Stimulated activated naive CD8-positive, alpha-beta T cell treated with anti-CD3 and anti-CD28 coated beads, Interleukin-15, amount 100 ng/mL, for 72 hours (primary cell): ENCODE data around the gene ERMN.

Source experiments
- ATAC-seq: fragments of 150-1000 bp; cut with Tn5 transposase; 2 replicates; pipeline ENCODE4 v1.10.0; 2021; ENCODE audit warnings: mild to moderate bottlenecking, moderate library complexity
- DNase-seq, 2 donors: peaks; one replicate each; pipeline ENCODE4 v3.0.0; 2021 to 2022
- H3K27ac Mint-ChIP-seq, 2 donors: one replicate each; pipeline ENCODE4 v1.8.0; 2022; ENCODE audit warnings: mild to moderate bottlenecking in 2 of 2, mixed read lengths in 2 of 2, moderate library complexity in 2 of 2
- H3K27me3 Mint-ChIP-seq: one replicate; pipeline ENCODE4 v1.8.0; 2022; ENCODE audit warnings: mixed read lengths
- H3K4me1 Mint-ChIP-seq: one replicate; pipeline ENCODE4 v1.8.0; 2022; ENCODE audit warnings: mild to moderate bottlenecking, mixed read lengths
- H3K4me3 Mint-ChIP-seq, 2 donors: one replicate each; pipeline ENCODE4 v1.8.0; 2022; ENCODE audit warnings: mild to moderate bottlenecking in 2 of 2, mixed read lengths in 2 of 2, moderate library complexity in 1 of 2
- H3K9me3 Mint-ChIP-seq, 2 donors: one replicate each; pipeline ENCODE4 v1.8.0; 2022; ENCODE audit warnings: mixed read lengths in 2 of 2

Gene ERMN

GRCh38 chr2:157315901-157316300, 9.7 kb downstream of the ERMN start:
- peaks cover 30% of the 10 kb centered on the region for H3K4me1 Mint-ChIP-seq
- no peak overlapping the region for H3K27ac Mint-ChIP-seq
- DNase-seq (no peak), ATAC-seq (no peak)
- no peaks in the 10 kb centered on the region for H3K27me3 Mint-ChIP-seq
- H3K9me3 Mint-ChIP-seq: no peaks in the 10 kb centered on the region
- no peak overlapping the region for H3K4me3 Mint-ChIP-seq

GRCh38 chr2:157312866-157313486, 12.6 kb downstream of the ERMN start:
- H3K9me3 Mint-ChIP-seq: no peaks in the 10 kb centered on the region
- peak overlapping the region in 1 of 2 donors; percentile 81 for H3K27ac Mint-ChIP-seq
- DNase-seq (no peak), ATAC-seq (peak; percentile 81)
- H3K4me3 Mint-ChIP-seq: peak overlapping the region in 1 of 2 donors; percentile 18
- H3K4me1 Mint-ChIP-seq: peaks cover 18% of the 10 kb centered on the region
- no peaks in the 10 kb centered on the region for H3K27me3 Mint-ChIP-seq

- H3K4me1 Mint-ChIP-seq: peaks cover 28% of the 10 kb centered on the region
Measured at GRCh38 chr2:157311706-157312105, 13.9 kb downstream of the ERMN start.

GRCh38 chr2:157309878-157310277, 15.7 kb downstream of the ERMN start:
- Mint-ChIP-seq H3K27me3 (no peaks in the 10 kb centered on the region), H3K4me1 (peaks cover 30% of the 10 kb centered on the region), H3K4me3 (peak overlapping the region in 1 of 2 donors; percentile 22), H3K27ac (no peak overlapping the region), H3K9me3 (no peaks in the 10 kb centered on the region)
- DNase-seq (no peak), ATAC-seq (no peak)

More at GRCh38 chr2:157311706-157312105, 13.9 kb downstream of the ERMN start:
- H3K27ac Mint-ChIP-seq: peak overlapping the region in 1 of 2 donors; percentile 28
- H3K4me3 Mint-ChIP-seq: peak overlapping the region in 1 of 2 donors; percentile 38
- DNase-seq (no peak), ATAC-seq (peak; percentile 29)
- H3K27me3 Mint-ChIP-seq: no peaks in the 10 kb centered on the region
- H3K9me3 Mint-ChIP-seq: no peaks in the 10 kb centered on the region

GRCh38 chr2:157307021-157307420, 18.6 kb downstream of the ERMN start:
- H3K27me3 Mint-ChIP-seq: no peaks in the 10 kb centered on the region
- H3K4me1 Mint-ChIP-seq: peaks cover 45% of the 10 kb centered on the region
- DNase-seq (no peak), ATAC-seq (peak; percentile 65)
- H3K27ac Mint-ChIP-seq: peak overlapping the region in 1 of 2 donors; percentile 82
- no peaks in the 10 kb centered on the region for H3K9me3 Mint-ChIP-seq
- H3K4me3 Mint-ChIP-seq: peak overlapping the region; percentile 59 to 75

- H3K4me1 Mint-ChIP-seq: peaks cover 39% of the 10 kb centered on the region
- DNase-seq: no peak
- ATAC-seq: no peak
- H3K4me3 Mint-ChIP-seq: no peak overlapping the region
- no peaks in the 10 kb centered on the region for H3K9me3 Mint-ChIP-seq
- no peaks in the 10 kb centered on the region for H3K27me3 Mint-ChIP-seq
- H3K27ac Mint-ChIP-seq: no peak overlapping the region
Measured at GRCh38 chr2:157305723-157306110, 19.9 kb downstream of the ERMN start.

- ATAC-seq: peak; percentile 69
- DNase-seq: no peak
- Mint-ChIP-seq H3K27ac (peak overlapping the region in 1 of 2 donors; percentile 73), H3K9me3 (no peaks in the 10 kb centered on the region), H3K4me1 (peaks cover 39% of the 10 kb centered on the region), H3K4me3 (peak overlapping the region in 1 of 2 donors; percentile 30), H3K27me3 (no peaks in the 10 kb centered on the region)
Measured at GRCh38 chr2:157304811-157305722, 20.6 kb downstream of the ERMN start.

- H3K4me1 Mint-ChIP-seq: peaks cover 39% of the 10 kb centered on the region
- H3K4me3 Mint-ChIP-seq: peak overlapping the region in 1 of 2 donors; percentile 18
- H3K9me3 Mint-ChIP-seq: no peaks in the 10 kb centered on the region
- no peaks in the 10 kb centered on the region for H3K27me3 Mint-ChIP-seq
- ATAC-seq (no peak), DNase-seq (no peak)
- no peak overlapping the region for H3K27ac Mint-ChIP-seq
Measured at GRCh38 chr2:157303612-157304011, 22.0 kb downstream of the ERMN start.

GRCh38 chr2:157302492-157303099, 23.0 kb downstream of the ERMN start:
- no peak overlapping the region for H3K27ac Mint-ChIP-seq
- peak overlapping the region in 1 of 2 donors; percentile 20 for H3K4me3 Mint-ChIP-seq
- peak; percentile 64 for ATAC-seq
- peaks cover 37% of the 10 kb centered on the region for H3K4me1 Mint-ChIP-seq
- peaks cover 3% of the 10 kb centered on the region for H3K27me3 Mint-ChIP-seq
- no peaks in the 10 kb centered on the region for H3K9me3 Mint-ChIP-seq
- peak; percentile 25 to 35 for DNase-seq

- DNase-seq (no peak), ATAC-seq (no peak)
- Mint-ChIP-seq H3K27me3 (peaks cover 8% of the 10 kb centered on the region), H3K9me3 (no peaks in the 10 kb centered on the region), H3K27ac (no peak overlapping the region), H3K4me3 (no peak overlapping the region), H3K4me1 (peaks cover 25% of the 10 kb centered on the region)
Measured at GRCh38 chr2:157301307-157301706, 24.3 kb downstream of the ERMN start.

GRCh38 chr2:157296958-157297357, 28.7 kb downstream of the ERMN start:
- Mint-ChIP-seq H3K4me1 (peaks cover 11% of the 10 kb centered on the region), H3K27ac (no peak overlapping the region), H3K27me3 (peaks cover 8% of the 10 kb centered on the region), H3K9me3 (no peaks in the 10 kb centered on the region), H3K4me3 (no peak overlapping the region)
- DNase-seq (no peak), ATAC-seq (no peak)

GRCh38 chr2:157296490-157296889, 29.1 kb downstream of the ERMN start:
- Mint-ChIP-seq H3K27ac (no peak overlapping the region), H3K4me3 (no peak overlapping the region), H3K9me3 (no peaks in the 10 kb centered on the region)

GRCh38 chr2:157292853-157293252, 32.8 kb downstream of the ERMN start:
- no peaks in the 10 kb centered on the region for H3K9me3 Mint-ChIP-seq
- ATAC-seq (no peak), DNase-seq (no peak)
- H3K4me3 Mint-ChIP-seq: no peak overlapping the region
- peaks cover 11% of the 10 kb centered on the region for H3K4me1 Mint-ChIP-seq
- H3K27me3 Mint-ChIP-seq: peaks cover 8% of the 10 kb centered on the region
- no peak overlapping the region for H3K27ac Mint-ChIP-seq

More at GRCh38 chr2:157296490-157296889, 29.1 kb downstream of the ERMN start:
- Mint-ChIP-seq H3K27me3 (peaks cover 8% of the 10 kb centered on the region), H3K4me1 (peaks cover 11% of the 10 kb centered on the region)
- ATAC-seq (no peak), DNase-seq (no peak)

- no peaks in the 10 kb centered on the region for H3K9me3 Mint-ChIP-seq
Measured at GRCh38 chr2:157291018-157291417, 34.6 kb downstream of the ERMN start.

GRCh38 chr2:157290525-157290924, 35.1 kb downstream of the ERMN start:
- Mint-ChIP-seq H3K4me3 (no peak overlapping the region), H3K27me3 (no peaks in the 10 kb centered on the region), H3K4me1 (peaks cover 11% of the 10 kb centered on the region), H3K9me3 (no peaks in the 10 kb centered on the region), H3K27ac (no peak overlapping the region)
- no peak for DNase-seq
- ATAC-seq: no peak

More at GRCh38 chr2:157291018-157291417, 34.6 kb downstream of the ERMN start:
- H3K4me1 Mint-ChIP-seq: peaks cover 11% of the 10 kb centered on the region
- no peaks in the 10 kb centered on the region for H3K27me3 Mint-ChIP-seq
- H3K27ac Mint-ChIP-seq: no peak overlapping the region
- no peak overlapping the region for H3K4me3 Mint-ChIP-seq
- DNase-seq: no peak
- ATAC-seq: no peak

GRCh38 chr2:157287160-157287559, 38.5 kb downstream of the ERMN start:
- H3K4me1 Mint-ChIP-seq: no peaks in the 10 kb centered on the region
- H3K9me3 Mint-ChIP-seq: no peaks in the 10 kb centered on the region
- H3K27me3 Mint-ChIP-seq: peaks cover 8% of the 10 kb centered on the region
- no peak overlapping the region for H3K27ac Mint-ChIP-seq
- H3K4me3 Mint-ChIP-seq: no peak overlapping the region
- ATAC-seq (no peak), DNase-seq (no peak)
